Neuron (in vitro differentiated cells): ENCODE data around the gene HEBP2.

Experiments used
- H2AFZ ChIP-seq: one replicate; pipeline ENCODE4 v1.6.1; 2013; ENCODE audit warnings: low read depth, mild to moderate bottlenecking, inconsistent platforms, low read length, moderate library complexity
- H3K27me3 ChIP-seq: one replicate; pipeline ENCODE4 v1.6.1; 2013; ENCODE audit warnings: low read length; ENCODE audit not compliant: insufficient read depth
- H3K36me3 ChIP-seq: one replicate; pipeline ENCODE4 v1.6.1; 2013; ENCODE audit warnings: low read length; ENCODE audit not compliant: insufficient read depth
- H3K4me1 ChIP-seq: one replicate; pipeline ENCODE4 v1.6.1; 2013; ENCODE audit warnings: low read length; ENCODE audit not compliant: insufficient read depth
- H3K4me3 ChIP-seq: 2 replicates; pipeline ENCODE4 v1.5.1; 2013; ENCODE audit warnings: mild to moderate bottlenecking, low read length, moderate library complexity
- H3K9me3 ChIP-seq: one replicate; pipeline ENCODE4 v1.6.1; 2013; ENCODE audit warnings: low read length

HEBP2 gene

DNA sequence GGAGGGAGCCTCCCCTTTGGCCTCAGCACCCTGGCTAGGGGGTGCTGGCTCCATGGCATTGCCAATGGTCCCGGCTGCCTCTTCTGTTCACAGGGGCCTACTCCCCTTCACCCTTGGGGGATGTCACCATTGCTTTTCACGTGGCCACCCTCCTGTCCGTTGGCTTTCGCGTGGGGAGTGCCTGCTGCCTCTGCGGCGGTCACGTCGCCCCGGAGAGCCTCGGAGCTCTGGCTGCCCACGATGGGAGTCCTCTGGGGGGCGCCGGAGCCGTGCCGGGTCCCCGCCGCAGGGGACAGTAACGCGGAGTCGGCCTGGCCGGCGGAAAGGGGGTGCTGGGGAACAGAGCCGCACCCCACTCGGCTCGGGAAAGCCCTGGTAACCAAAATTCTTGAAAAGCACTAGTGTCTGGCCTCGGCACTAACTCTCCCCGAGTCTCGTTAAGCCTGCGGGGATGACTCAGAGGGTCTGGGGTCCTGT, 661 bp upstream of the HEBP2 start:
- Histone ChIP-seq H3K4me1 (peaks cover 6% of the 10 kb centered on the region), H2AFZ (peak overlapping the region; percentile 81), H3K36me3 (peaks cover 19% of the 10 kb centered on the region), H3K9me3 (no peaks in the 10 kb centered on the region), H3K4me3 (peak overlapping the region; percentile 77), H3K27me3 (peaks cover 3% of the 10 kb centered on the region)

GRCh38 chr6:138404666-138405337, 779 bp downstream of the HEBP2 start:
- Histone ChIP-seq H3K4me3 (peak overlapping the region; percentile 77), H3K9me3 (no peaks in the 10 kb centered on the region)

GRCh38 chr6:138405816-138406413, 1.9 kb downstream of the HEBP2 start:
- H3K27me3 ChIP-seq, result peaks cover 3% of the 10 kb centered on the region
- peaks cover 35% of the 10 kb centered on the region for H3K36me3 ChIP-seq
- no peaks in the 10 kb centered on the region for H3K9me3 ChIP-seq
- H3K4me1 ChIP-seq, result peaks cover 6% of the 10 kb centered on the region
- H2AFZ ChIP-seq, result no peak overlapping the region
- H3K4me3 ChIP-seq, result no peak overlapping the region

More at GRCh38 chr6:138404666-138405337, 779 bp downstream of the HEBP2 start:
- Histone ChIP-seq H2AFZ (peak overlapping the region; percentile 81), H3K36me3 (peaks cover 29% of the 10 kb centered on the region), H3K27me3 (peaks cover 3% of the 10 kb centered on the region), H3K4me1 (peaks cover 6% of the 10 kb centered on the region)

DNA sequence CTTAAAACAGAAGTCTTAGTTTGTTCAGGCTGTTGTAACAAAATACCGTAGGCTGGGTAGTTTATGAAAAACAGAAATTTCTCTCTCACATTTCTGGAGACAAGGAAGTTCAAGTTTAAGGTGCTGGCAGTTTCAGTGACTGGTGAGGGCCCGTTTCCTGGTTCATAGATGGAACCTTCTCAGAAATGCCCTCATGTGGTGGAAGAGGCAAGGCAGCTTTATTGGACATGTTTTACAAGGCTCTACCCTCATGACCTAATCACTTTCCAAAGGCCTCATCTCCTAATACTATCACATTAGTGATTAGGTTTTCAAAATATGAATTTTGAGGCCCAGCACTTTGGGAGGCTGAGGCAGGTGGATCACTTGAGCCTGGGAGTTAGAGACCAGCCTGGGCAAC, 2.4 kb downstream of the HEBP2 start:
- Histone ChIP-seq H3K9me3 (no peaks in the 10 kb centered on the region), H3K4me3 (no peak overlapping the region), H3K4me1 (peaks cover 6% of the 10 kb centered on the region), H2AFZ (no peak overlapping the region), H3K36me3 (peaks cover 39% of the 10 kb centered on the region), H3K27me3 (peaks cover under 1% of the 10 kb centered on the region)

GRCh38 chr6:138410048-138410735, 6.2 kb downstream of the HEBP2 start:
- Histone ChIP-seq H2AFZ (no peak overlapping the region), H3K4me1 (no peaks in the 10 kb centered on the region), H3K36me3 (peaks cover 61% of the 10 kb centered on the region), H3K4me3 (no peak overlapping the region), H3K9me3 (no peaks in the 10 kb centered on the region), H3K27me3 (no peaks in the 10 kb centered on the region)

GRCh38 chr6:138410972-138411880, 7.2 kb downstream of the HEBP2 start:
- peaks cover 60% of the 10 kb centered on the region for H3K36me3 ChIP-seq
- H3K4me1 ChIP-seq, result no peaks in the 10 kb centered on the region
- H3K9me3 ChIP-seq, result no peaks in the 10 kb centered on the region
- H3K27me3 ChIP-seq, result no peaks in the 10 kb centered on the region
- no peak overlapping the region for H2AFZ ChIP-seq
- H3K4me3 ChIP-seq, result no peak overlapping the region

- Histone ChIP-seq H3K36me3 (peaks cover 32% of the 10 kb centered on the region), H2AFZ (no peak overlapping the region), H3K4me1 (no peaks in the 10 kb centered on the region)
These were observed 11.1 kb downstream of the HEBP2 start for GRCh38 chr6:138415125-138415524.

DNA sequence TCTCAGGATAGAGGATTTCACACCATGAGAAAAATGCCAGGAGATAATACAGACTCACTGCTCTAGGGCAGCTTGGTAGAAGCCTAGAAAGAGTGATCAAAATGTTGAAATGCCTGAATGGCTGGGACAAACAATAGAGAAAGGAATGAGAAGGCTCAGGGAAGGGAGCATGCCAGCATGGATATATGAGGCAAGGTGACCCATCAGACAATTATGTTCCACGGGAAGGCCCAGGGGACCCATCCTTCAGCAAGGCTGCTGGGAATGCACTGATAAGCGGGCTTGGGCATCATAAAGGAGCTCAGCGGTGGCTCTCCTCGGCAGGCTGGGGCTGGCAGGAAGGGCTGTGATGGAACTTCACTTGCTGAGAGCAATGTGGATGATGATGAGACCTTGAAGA, 12.2 kb downstream of the HEBP2 start:
- H3K4me1 ChIP-seq, result no peaks in the 10 kb centered on the region
- peaks cover 32% of the 10 kb centered on the region for H3K36me3 ChIP-seq
- H3K27me3 ChIP-seq, result no peaks in the 10 kb centered on the region
- no peak overlapping the region for H2AFZ ChIP-seq
- no peaks in the 10 kb centered on the region for H3K9me3 ChIP-seq
- H3K4me3 ChIP-seq, result no peak overlapping the region

More at GRCh38 chr6:138415125-138415524, 11.1 kb downstream of the HEBP2 start:
- no peak overlapping the region for H3K4me3 ChIP-seq
- no peaks in the 10 kb centered on the region for H3K27me3 ChIP-seq
- H3K9me3 ChIP-seq, result no peaks in the 10 kb centered on the region

- Histone ChIP-seq H3K4me3 (no peak overlapping the region), H2AFZ (no peak overlapping the region), H3K4me1 (no peaks in the 10 kb centered on the region), H3K36me3 (peaks cover 34% of the 10 kb centered on the region), H3K27me3 (no peaks in the 10 kb centered on the region), H3K9me3 (no peaks in the 10 kb centered on the region)
These were observed 13.6 kb downstream of the HEBP2 start for GRCh38 chr6:138417493-138418117.

GRCh38 chr6:138418118-138418742, 14.2 kb downstream of the HEBP2 start:
- Histone ChIP-seq H3K4me3 (no peak overlapping the region), H3K9me3 (no peaks in the 10 kb centered on the region), H3K27me3 (no peaks in the 10 kb centered on the region), H3K4me1 (no peaks in the 10 kb centered on the region), H3K36me3 (peaks cover 34% of the 10 kb centered on the region), H2AFZ (no peak overlapping the region)

DNA sequence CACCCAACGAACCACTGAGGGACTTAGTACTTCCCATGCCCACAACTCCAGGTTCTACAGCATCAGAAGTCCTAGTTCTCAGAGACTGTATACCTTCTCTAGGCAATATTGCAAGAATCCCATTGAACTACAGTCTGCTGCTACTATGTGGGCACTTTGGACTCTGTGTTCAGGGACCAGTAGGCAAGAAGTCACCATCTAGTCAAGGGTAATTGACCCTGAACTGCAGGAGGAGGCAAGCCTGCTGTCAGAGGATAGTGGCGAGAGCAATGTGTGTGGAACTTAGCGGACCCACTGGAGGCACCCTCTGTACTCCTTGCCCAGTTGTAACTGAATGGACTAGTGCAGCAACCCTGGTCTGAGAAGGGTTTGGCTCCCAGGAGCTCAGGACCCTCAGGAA, 15.7 kb downstream of the HEBP2 start:
- Histone ChIP-seq H2AFZ (no peak overlapping the region), H3K27me3 (no peaks in the 10 kb centered on the region), H3K4me3 (no peak overlapping the region), H3K4me1 (no peaks in the 10 kb centered on the region), H3K36me3 (peaks cover 39% of the 10 kb centered on the region), H3K9me3 (no peaks in the 10 kb centered on the region)

GRCh38 chr6:138420356-138420755, 16.3 kb downstream of the HEBP2 start:
- H3K4me1 ChIP-seq, result no peaks in the 10 kb centered on the region
- no peak overlapping the region for H3K4me3 ChIP-seq
- no peaks in the 10 kb centered on the region for H3K27me3 ChIP-seq
- H2AFZ ChIP-seq, result no peak overlapping the region
- no peaks in the 10 kb centered on the region for H3K9me3 ChIP-seq
- peaks cover 40% of the 10 kb centered on the region for H3K36me3 ChIP-seq
